NCI-H82 treated with DMSO at 0.1 percent for 48 hours (cell line): ENCODE measurements around the gene WDR37.

Experiments
- DNase-seq: peaks from one replicate; lab custom pipeline; 2025; ENCODE audit not compliant: unreplicated experiment; lab: John Stamatoyannopoulos, UW

WDR37 gene

GRCh38 chr10:1162481-1163203, 106.5 kb downstream of the WDR37 start:
- DNase-seq = no peak

DNA sequence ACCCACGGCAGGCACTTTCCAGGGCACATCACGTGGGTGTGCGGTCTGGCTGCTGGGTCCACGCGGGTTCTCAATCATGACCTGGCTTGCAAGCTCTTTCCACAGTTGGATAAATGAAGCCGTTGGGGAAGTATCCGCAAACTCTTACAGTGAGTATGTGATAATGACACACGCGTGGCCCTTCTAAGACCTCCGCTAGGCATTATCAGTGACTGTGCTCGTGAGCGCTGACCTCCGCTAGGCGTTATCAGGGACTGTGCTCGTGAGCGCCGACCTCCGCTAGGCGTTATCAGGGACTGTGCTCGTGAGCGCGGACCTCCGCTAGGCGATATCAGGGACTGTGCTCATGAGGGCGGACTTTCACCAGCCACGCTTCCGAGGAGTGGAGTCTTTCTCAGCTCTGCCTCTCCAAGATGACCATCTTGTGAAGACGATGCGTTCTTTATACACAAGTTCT, 107.0 kb downstream of the WDR37 start:
- no peak for DNase-seq

DNA sequence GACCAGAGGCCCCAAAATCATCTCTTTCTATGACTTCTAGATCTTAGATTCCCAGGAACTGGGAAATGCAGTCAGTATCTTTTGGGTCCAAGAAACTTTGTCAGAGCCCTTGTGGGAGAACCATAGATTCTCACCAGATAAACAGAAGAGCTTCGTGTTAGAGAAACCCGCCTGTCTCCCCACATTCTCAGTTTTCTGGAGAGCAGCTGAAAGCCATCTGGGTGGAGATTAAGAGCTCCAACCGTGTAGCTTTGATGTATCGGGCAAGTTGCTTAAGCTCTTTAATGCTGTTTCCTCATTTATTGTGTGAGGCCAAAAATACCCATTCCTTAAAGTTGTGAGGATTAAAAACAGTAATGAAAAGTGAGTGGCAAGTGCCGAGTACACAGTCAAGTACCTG, 107.6 kb downstream of the WDR37 start:
- no peak for DNase-seq

- DNase-seq = no peak
These were observed 110.1 kb downstream of the WDR37 start for GRCh38 chr10:1166101-1166827.

DNA sequence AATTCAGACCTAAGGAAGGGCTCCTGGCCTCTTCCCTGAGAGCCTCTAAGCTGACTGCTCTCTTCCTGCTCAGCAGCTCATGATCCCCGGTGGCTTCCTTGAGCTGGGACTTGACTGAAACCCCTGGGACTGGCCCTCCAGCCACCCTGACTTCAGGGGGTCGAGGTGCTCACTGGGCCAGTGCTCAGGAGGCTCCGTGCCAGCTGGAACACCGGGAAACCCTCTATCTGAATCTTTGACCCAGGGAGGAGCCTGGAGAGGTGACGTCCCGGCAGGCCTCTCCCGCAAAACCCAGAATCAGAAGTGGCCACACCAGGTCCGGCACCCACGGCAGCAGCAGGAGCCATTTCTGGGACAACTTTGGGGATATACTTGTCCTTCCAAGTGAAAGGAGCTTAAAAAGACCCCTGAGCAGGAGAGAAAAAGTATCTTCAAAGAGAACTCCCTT, 110.7 kb downstream of the WDR37 start:
- no peak for DNase-seq

DNA sequence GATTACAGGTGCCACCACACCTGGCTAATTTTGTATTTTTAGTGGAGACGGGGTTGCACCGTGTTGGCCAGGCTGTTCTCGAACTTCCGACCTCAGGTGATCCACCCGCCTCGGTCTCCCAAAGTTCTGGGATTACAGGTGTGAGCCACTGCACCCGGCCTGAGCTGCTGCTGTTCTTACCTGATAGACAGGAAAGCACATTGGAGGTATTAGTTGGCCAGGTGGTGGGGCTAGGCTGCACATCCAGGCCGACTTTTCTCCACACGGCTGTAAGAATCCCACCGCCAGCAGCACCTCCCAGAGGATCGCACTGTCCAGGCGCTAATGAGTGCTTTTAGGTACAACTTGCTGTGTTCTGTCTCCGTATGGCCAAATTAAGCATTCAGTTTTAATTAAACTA, 112.6 kb downstream of the WDR37 start:
- DNase-seq = no peak

DNA sequence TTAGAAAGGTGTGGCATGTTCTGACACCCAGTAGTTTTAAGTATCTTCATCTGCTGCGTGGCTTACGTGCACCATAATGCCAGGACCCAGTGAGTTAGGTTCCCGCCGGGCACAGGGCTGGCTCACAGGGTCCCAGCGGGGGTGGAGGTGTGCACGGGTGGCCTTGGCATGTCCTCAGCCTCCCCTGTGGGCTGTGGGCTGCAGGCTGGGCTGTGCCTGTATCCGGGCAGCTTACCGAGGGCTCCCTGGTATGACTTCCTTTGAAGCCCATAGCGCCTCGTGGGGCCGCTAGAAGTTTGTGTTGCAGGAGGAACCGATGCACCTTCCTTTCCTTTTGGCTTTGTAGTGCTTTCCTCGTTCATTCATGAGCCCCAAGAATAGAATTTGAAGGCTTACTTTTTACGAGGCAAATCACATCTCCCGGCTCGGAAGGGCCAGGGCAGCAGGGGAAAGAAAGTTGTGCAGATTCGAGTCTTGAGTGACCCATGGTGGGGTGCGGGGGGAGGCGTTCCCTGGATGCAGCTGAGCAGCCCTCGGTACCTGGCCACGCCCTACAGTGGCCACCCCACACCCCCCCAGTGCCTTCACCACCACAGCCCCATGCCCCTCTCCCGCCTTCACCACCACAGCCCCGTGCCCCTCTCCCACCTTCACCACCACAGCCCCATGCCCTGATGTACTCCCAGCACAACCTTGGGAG, 113.2 kb downstream of the WDR37 start:
- no peak for DNase-seq

DNA sequence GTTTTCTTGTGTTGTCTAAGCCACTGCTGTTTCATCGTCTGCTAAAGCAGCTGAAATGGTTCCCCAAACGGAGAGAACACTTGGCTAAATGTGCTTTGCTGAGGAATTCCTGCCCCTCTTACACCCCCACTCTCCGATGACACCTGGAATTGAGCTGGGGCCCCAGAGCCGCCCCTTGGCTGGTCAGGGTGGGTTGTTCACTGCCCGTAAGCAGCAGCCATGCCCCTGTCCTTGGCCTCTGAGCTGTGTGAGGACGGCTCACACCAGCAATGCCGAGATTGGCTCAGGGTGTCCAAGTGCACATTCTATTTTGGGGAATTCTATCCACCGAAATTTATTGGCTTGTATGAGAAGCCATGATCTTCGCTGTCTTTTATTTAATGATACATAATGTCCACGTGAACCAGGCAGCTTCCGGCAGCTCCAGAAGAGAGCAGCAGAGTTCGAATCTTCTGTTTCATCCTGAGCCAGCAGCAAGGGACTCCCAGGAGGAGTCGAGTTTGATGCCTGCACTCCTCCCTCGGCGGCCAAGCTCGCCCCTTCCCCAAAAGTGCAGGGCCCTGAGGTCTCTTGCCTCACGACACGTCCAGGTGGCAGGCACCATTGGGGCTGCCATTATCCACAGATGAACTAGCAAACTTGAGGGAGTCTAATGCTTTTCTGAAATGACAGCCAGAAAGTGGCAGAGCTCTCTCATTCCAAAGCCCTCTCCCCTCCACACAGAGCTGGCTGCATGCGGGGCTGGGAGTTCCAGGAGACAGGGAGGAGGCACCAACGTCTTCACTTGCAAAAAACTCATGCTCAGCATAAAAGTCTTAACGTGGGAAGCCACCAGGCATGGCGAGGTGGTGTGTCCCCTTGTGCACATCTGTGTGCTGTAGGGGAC, 114.0 kb downstream of the WDR37 start:
- DNase-seq = no peak

- DNase-seq = no peak
These were observed 114.6 kb downstream of the WDR37 start for GRCh38 chr10:1170867-1171180.

DNA sequence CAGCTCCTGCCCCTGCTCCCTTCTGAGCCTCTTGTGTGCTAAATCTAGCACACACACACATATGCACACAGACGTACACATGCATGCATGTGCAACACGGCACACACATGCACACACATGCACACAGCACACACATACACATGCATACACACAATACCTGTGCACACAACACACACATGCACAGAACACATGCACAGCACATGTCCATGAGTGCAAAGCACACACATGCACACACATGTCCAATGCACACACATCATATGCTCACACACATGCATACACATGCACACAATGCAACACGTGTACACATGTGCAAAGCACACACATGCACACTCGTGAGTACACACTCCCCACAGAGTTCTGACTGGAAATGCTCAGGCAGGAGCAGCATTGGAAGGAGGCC, 115.0 kb downstream of the WDR37 start:
- DNase-seq = no peak

DNA sequence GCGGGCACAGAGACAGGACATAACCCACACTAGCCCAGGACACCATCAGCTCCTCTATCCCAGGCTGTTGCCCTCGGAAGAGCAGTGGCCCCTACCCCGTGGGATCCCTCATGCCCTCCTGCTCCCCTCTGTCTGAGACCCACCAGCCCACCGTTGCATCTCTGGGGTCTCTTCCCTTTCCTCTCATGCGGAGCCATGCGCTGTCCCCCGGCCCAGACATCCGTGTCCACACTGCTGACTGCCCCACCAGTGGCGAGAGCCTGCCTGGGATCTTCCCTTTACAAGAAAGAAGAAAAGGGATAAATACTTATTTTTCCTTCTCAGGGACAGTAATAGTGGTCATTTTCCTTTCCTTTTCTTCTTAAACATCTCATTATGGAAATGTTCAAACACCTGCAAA, 115.4 kb downstream of the WDR37 start:
- no peak for DNase-seq

- no peak for DNase-seq
These were observed 116.2 kb downstream of the WDR37 start for GRCh38 chr10:1172256-1172984.

GRCh38 chr10:1173091-1173490, 116.9 kb downstream of the WDR37 start:
- no peak for DNase-seq

GRCh38 chr10:1174022-1174421, 117.8 kb downstream of the WDR37 start:
- DNase-seq = no peak

GRCh38 chr10:1175956-1176565, 119.9 kb downstream of the WDR37 start:
- DNase-seq = no peak

DNA sequence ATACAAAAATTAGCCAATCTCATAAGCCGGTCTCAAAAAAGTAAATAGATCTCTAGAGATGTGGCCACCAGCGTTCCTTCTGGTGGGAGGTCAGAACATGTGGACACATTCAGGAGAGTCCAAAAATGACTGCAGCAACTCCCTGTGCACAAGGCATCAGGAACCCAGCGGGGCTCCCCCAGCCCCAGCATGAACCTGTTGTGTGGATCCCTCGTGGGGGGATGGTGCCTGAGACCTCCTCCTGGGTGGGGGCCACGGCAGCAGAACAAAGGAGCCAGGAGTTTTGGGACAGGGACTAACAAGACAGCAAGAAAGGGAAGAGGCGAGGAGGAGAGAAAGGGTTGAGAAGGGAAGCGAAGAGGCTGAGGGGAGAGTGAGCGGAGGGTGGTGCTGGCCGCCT, 121.8 kb downstream of the WDR37 start:
- DNase-seq = no peak

- no peak for DNase-seq
These were observed 122.3 kb downstream of the WDR37 start for GRCh38 chr10:1178506-1178905.

- no peak for DNase-seq
These were observed 123.3 kb downstream of the WDR37 start for GRCh38 chr10:1179346-1180070.

DNA sequence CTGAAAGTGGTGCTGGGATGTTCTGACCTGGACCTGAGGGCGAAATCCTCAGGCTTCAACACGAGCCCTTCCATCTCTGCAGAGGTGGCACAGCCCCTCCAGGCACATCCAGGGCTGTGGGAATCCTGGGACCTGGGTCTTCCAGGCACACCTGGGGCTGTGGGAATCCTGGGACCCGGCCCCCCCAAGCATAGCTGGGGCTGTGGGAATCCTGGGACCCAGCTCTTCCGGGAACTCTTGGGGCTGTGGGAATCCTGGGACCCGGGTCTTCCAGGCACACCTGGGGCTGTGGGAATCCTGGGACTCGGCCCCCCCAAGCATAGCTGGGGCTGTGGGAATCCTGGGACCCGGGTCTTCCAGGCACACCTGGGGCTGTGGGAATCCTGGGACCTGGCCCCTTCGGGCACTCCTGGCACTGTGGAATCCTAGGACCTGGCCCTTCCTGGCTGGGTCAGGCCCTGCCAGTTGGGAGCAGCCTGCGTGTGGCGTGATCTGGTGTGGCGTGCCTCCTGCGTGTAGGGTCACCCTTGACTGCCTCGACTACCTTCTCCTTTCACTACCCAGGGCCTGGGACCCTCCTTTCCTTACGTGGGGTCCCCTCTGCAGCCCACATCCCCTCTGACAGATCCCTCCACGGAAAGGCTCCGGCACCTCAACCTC, 124.0 kb downstream of the WDR37 start:
- no peak for DNase-seq
